Choroid plexus epithelial cell (primary cell): ENCODE results near the gene PRR15L.

Source experiments
- DNase-seq: peaks from one replicate; pipeline ENCODE4 v3.0.0-alpha.2; 2010; ENCODE audit warnings: low read depth
- H3K4me3 ChIP-seq: 2 replicates; pipeline ENCODE4 v1.5.1; 2011; ENCODE audit warnings: low read depth, mild to moderate bottlenecking, control low read depth, low read length, moderate library complexity
- TF ChIP-seq, protein P1 (sequence below): conservative IDR thresholded peaks from 2 replicates; pipeline ENCODE4 v1.5.1; 2011; ENCODE audit warnings: low read depth, mild to moderate bottlenecking, control low read depth, inconsistent platforms, low read length, moderate library complexity

Gene PRR15L

DNA sequence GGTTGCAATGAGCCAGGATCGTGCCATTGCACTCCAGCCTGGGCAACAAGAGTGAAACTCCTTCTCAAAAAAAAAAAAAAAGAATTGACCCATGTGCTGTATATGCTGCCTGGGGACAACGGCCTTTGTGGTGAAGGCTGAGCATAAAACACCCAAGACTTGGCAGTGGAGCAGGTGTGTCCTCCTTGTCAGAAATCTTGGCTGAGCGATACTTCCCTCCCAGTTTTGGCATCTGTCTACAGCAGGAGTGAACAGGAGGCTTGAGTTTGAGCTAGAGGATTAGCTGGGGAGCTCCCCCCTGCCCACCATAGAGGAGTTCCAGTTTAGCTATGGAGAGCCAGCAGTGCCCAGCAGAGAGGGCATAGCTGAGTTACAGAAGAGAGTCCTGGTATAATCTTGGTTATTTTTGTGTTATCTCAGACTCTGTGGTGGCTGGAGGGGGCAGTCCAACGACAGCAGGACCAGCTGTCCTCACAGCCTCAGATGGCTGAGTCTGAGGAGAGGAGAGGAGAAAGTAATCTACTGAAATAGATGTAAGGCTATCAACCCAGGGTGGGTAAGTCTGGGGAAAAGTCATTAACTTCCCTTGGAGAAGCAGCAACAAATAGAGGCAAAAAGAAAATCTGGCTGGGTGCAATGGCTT is 43.3 kb downstream of the PRR15L start:
- no peak overlapping the region for H3K4me3 ChIP-seq
- DNase-seq = no peak
- TF ChIP-seq, protein P1, sequence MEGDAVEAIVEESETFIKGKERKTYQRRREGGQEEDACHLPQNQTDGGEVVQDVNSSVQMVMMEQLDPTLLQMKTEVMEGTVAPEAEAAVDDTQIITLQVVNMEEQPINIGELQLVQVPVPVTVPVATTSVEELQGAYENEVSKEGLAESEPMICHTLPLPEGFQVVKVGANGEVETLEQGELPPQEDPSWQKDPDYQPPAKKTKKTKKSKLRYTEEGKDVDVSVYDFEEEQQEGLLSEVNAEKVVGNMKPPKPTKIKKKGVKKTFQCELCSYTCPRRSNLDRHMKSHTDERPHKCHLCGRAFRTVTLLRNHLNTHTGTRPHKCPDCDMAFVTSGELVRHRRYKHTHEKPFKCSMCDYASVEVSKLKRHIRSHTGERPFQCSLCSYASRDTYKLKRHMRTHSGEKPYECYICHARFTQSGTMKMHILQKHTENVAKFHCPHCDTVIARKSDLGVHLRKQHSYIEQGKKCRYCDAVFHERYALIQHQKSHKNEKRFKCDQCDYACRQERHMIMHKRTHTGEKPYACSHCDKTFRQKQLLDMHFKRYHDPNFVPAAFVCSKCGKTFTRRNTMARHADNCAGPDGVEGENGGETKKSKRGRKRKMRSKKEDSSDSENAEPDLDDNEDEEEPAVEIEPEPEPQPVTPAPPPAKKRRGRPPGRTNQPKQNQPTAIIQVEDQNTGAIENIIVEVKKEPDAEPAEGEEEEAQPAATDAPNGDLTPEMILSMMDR = no peak

GRCh38 chr17:47913050-47913449 is 44.6 kb downstream of the PRR15L start:
- H3K4me3 ChIP-seq = no peak overlapping the region
- TF ChIP-seq, protein P1 = no peak
- DNase-seq = no peak

DNA sequence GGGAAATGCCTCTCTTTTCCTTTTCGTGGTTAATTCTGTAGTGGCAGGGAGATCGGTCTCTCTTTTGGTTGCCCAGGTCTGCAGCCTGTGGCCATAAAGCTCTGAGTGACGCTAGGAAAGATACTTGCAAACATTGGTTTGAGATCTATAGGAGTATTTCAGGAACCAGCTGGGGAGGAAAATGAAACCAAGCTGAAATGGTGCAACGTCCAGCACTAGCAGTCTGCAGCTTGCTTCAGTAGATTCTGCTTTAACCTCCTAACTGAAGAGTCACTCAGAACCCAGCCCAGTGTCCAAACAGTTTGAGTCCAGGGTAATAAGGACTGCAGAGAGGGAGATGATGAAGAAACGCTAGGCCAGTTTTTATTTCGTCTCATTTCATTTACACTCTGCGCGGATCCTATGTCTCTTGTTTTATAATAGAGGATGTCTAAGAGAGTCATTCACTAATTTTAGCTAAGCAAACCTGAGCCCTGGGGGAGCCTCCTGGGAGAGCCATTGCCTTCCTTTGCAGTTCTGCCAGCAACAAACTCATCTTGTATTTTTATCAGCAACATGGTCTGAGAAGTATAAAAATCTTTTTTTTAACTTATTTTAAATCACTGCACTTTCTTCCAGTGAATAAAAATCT is 49.6 kb downstream of the PRR15L start:
- TF ChIP-seq, protein P1 = no peak
- DNase-seq = peak; percentile 32
- no peak overlapping the region for H3K4me3 ChIP-seq

DNA sequence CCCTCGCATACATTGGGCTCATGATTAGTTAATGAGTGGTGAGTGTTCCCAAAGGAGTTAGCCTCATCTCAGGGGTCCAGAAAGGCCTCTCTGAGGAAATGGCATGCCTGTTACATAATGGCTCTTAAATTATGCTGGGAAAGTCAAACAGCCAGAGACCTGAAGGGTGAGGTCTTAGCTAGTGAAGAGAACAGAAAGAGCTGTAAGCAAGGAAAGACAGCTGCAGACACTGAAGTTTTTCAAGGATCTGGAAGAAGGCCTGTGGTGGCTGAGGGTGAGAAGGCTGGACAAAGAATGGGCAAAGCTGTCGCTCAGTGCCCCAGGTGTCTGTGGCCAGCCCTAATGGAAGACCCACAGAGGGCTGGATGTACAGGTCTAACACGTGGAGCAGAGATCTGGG is 51.2 kb downstream of the PRR15L start:
- H3K4me3 ChIP-seq = no peak overlapping the region
- TF ChIP-seq, protein P1 = no peak
- no peak for DNase-seq

GRCh38 chr17:47905221-47905733 is 52.4 kb downstream of the PRR15L start:
- TF ChIP-seq, protein P1 = peak; percentile 3
- DNase-seq = peak; percentile 90
- H3K4me3 ChIP-seq = no peak overlapping the region

- H3K4me3 ChIP-seq = no peak overlapping the region
- TF ChIP-seq, protein P1 = no peak
- DNase-seq = no peak
These were observed 55.5 kb downstream of the PRR15L start for GRCh38 chr17:47902039-47902744.
